ENCODE results near the gene ABTB2.

ABTB2 gene

GRCh38 chr11:34344410-34344767 lies 13.4 kb downstream of the ABTB2 start:
- in situ Hi-C loops (cut with MboI; ENCODE audit: low sequenced_read_pairs) = no loop called here

GRCh38 chr11:34343686-34344085 lies 14.1 kb downstream of the ABTB2 start:
- in situ Hi-C loops (cut with MboI; ENCODE audit: low sequenced_read_pairs) = no loop called here

GRCh38 chr11:34343153-34343552 lies 14.7 kb downstream of the ABTB2 start:
- in situ Hi-C loops (cut with MboI; ENCODE audit: low sequenced_read_pairs) = no loop called here

GRCh38 chr11:34341931-34342533 lies 15.8 kb downstream of the ABTB2 start:
- in situ Hi-C loops (cut with MboI; ENCODE audit: low sequenced_read_pairs) = no loop called here

GRCh38 chr11:34341096-34341495 lies 16.7 kb downstream of the ABTB2 start:
- in situ Hi-C loops (cut with MboI; ENCODE audit: low sequenced_read_pairs) = no loop called here

GRCh38 chr11:34340653-34341052 lies 17.2 kb downstream of the ABTB2 start:
- in situ Hi-C loops (cut with MboI; ENCODE audit: low sequenced_read_pairs) = no loop called here

- in situ Hi-C loops (cut with MboI; ENCODE audit: low sequenced_read_pairs) = no loop called here
Measured at GRCh38 chr11:34339149-34340064, 18.4 kb downstream of the ABTB2 start.

- in situ Hi-C loops (cut with MboI; ENCODE audit: low sequenced_read_pairs) = no loop called here
Measured at GRCh38 chr11:34337016-34337415, 20.8 kb downstream of the ABTB2 start.

DNA sequence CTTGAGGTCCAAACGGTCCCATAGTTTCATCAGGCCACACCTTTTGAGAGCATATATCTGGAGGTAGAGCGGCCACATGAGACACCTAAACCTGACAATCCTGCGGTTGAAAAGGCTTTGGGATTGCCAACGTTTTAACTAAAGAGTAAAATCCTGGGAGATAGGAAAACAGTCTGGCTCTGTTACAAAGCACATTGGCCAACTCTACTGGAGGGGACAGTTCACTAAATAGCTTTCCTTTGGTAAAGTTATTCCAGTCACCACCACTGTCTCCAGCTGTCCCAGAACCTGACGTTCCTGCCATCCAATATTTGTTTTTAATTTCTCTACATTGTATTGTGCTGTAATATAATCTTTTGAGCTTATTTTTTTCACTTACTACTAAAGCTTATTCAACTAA lies 22.0 kb downstream of the ABTB2 start:
- in situ Hi-C loops (cut with MboI; ENCODE audit: low sequenced_read_pairs) = no loop called here

DNA sequence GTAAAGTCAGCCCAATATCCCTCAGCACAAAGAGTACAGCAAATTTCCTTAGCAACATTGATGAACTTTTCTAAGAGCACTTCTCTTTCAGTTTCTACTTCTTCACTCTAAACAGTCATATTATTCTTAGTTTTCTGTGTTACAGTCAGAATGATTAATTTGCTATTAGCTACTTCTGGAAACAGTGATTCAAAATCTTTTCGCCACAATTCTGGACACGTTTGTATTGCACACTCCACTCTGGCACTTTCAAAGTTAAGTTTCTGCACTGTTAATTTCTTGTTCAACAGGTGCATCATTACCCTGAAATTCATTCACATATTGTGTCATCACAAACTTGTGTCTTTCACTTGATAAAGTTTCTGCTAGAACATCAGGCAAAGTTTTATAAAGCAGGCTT lies 22.5 kb downstream of the ABTB2 start:
- in situ Hi-C loops (cut with MboI; ENCODE audit: low sequenced_read_pairs) = no loop called here

- in situ Hi-C loops (cut with MboI; ENCODE audit: low sequenced_read_pairs) = no loop called here
Measured at GRCh38 chr11:34333787-34334186, 24.0 kb downstream of the ABTB2 start.

DNA sequence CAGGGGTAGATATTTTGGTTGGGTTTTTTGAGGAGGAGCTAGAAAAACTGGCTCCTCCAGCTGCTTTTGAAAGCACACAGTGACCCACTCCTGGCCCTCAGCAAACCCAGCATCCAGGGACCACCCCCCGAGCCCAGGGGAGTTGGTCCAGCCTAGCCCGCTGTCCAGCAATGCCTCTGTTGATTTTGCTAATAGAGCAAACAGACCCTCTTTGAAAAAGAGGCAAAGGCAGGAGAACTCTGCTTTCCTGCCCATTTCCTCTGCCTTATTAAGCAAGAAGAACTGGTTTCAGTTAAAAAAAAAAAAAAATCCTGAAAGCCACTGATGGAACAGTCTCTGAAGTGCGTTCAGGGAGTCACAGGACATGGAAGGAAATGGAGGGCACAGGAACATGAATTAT lies 25.3 kb downstream of the ABTB2 start:
- in situ Hi-C loops (cut with MboI; ENCODE audit: low sequenced_read_pairs) = no loop called here

DNA sequence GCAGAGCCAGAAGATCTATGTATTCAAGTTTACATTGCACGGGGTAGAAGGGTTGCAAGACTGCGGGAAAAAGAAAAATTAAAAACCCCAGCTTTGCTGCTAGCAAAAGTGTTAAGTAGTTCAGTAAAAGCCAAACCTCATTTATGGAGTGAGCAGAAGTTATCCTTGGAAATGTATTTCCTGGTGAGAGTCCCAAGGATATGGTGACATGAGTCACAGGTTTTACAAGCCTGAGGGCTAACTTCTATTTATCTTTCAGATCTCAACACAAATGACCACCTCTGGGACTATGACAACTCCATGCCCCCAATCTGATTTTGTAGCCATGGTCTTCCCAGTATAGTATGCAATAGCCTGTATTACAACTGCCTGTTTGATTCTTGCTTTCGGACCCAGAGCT lies 26.1 kb downstream of the ABTB2 start:
- in situ Hi-C loops (cut with MboI; ENCODE audit: low sequenced_read_pairs) = no loop called here

DNA sequence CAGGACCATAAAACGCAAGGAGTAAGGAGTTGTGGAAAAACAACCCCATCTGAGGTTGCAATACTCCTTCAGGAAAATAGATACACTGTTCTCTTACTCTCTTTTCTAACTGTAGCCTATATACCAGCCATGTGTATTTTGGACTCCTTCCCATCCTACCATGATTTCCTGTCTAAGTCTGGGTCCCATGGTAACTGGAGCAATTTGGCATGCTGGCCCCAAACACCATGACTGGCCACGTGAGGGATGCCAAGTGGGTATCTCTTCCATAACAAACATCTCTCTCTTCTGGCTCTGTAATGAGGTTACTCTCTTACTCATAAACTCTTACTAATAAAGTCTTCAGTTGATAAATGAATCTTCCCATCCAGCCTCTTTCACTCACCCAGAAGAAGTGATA lies 26.5 kb downstream of the ABTB2 start:
- in situ Hi-C loops (cut with MboI; ENCODE audit: low sequenced_read_pairs) = no loop called here

GRCh38 chr11:34330653-34331052 lies 27.2 kb downstream of the ABTB2 start:
- in situ Hi-C loops (cut with MboI; ENCODE audit: low sequenced_read_pairs) = no loop called here

GRCh38 chr11:34329876-34330275 lies 27.9 kb downstream of the ABTB2 start:
- in situ Hi-C loops (cut with MboI; ENCODE audit: low sequenced_read_pairs) = no loop called here

DNA sequence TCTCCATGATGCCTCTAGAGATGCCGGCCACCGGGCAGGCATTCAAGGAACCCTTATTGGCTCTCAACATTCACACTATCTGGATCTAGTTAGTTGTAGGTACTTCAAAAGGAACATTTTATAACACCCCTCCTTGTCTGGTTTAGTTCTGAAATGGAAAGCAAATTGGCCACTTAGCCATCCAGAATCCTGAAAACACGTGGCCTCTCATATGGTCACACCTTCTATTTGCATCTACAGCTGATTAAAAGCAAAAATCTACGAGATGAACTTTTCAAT lies 29.2 kb downstream of the ABTB2 start:
- in situ Hi-C loops (cut with MboI; ENCODE audit: low sequenced_read_pairs) = no loop called here

GRCh38 chr11:34327804-34328631 lies 29.8 kb downstream of the ABTB2 start:
- in situ Hi-C loops (cut with MboI; ENCODE audit: low sequenced_read_pairs) = no loop called here

- in situ Hi-C loops (cut with MboI; ENCODE audit: low sequenced_read_pairs) = no loop called here
Measured at GRCh38 chr11:34324466-34324865, 33.3 kb downstream of the ABTB2 start.

- in situ Hi-C loops (cut with MboI; ENCODE audit: low sequenced_read_pairs) = no loop called here
Measured at GRCh38 chr11:34323601-34324000, 34.2 kb downstream of the ABTB2 start.

DNA sequence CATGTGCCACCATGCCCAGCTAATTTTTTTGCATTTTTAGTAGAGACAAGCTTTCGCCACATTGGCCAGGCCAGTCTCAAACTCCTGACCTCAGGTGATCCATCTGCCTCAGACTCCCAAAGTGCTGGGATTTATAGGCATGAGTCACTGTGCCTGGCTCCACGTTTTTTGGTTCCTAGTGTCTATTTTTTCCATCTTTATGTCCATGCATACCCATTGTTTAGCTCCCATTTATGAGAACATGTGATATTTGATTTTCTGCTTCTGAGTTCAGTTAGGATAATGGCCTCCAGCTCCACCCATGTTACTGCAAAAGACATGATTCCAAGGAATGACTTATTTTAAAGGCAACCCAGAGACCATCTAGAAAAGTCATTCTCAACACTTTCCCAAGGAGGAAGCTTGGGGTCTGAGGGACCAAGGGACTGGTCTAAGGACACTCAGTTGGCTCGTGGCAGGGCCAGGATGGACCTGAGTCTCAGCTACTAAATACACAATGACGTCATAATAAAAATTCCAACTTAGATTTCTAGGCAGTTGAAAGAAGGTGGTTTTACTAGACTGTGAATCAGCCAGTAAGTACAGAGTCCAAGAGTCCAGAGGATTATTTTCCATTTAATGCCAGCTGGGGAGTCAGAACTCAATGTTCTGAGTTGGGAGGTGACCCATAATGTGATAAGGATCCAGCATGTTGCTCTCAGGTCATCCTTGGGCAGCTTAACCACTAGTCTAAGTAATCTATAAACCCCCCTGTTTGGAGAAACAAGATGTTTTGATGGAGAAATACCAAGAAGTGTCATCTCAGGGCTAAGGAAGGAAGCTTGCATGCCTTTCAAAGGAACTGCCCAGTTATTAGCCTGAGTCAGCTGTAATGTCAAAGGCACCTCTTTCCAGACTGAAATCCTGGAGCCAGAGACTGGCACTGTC lies 39.4 kb downstream of the ABTB2 start:
- in situ Hi-C loops (cut with MboI; ENCODE audit: low sequenced_read_pairs) = no loop called here

All from hTERT RPE-1 (cell line).